Esophagus squamous epithelium (tissue), 5 donors: ENCODE results near the gene ZMAT5. TPM values are rescaled to one million over a fixed set of nuclear protein-coding genes. Genes with fewer than 3 reads are reported as not detected.

Experiments used
- DNase-seq: peaks from one replicate; lab custom pipeline; 2025; lab: John Stamatoyannopoulos, UW
- H3K27ac ChIP-seq, 4 donors: fragments of 200-600 bp; sonication (generic); one replicate each; pipeline ENCODE4 v1.5.1; 2016 to 2019; ENCODE audit warnings: mild to moderate bottlenecking in 1 of 4
- H3K27me3 ChIP-seq, 4 donors: fragments of 200-600 bp; sonication (generic); 1 replicate in 3 of 4; 2 replicates in 1 of 4; pipeline versions ENCODE4 v1.5.1 to v1.6.0; 2017 to 2021; ENCODE audit warnings: antibody characterized with exemption in 1 of 4
- H3K36me3 ChIP-seq, 3 donors: fragments of 200-600 bp; sonication (generic); one replicate each; pipeline ENCODE4 v1.5.1; 2016 to 2019
- H3K4me1 ChIP-seq, 3 donors: fragments of 200-600 bp; sonication (generic); one replicate each; pipeline ENCODE4 v1.5.1; 2017 to 2019
- H3K4me3 ChIP-seq, 4 donors: fragments of 200-600 bp; sonication (generic); 1 replicate in 3 of 4; 2 replicates in 1 of 4; pipeline ENCODE4 v1.5.1; 2016 to 2019; ENCODE audit warnings: mild to moderate bottlenecking in 2 of 4, moderate library complexity in 1 of 4
- H3K9me3 ChIP-seq, 3 donors: fragments of 200-600 bp; sonication (generic); one replicate each; pipeline ENCODE4 v1.5.1; 2016 to 2019
- CTCF ChIP-seq, 6 experiments: fragments of 450-650 bp in 4 of 6; fragments of 200-600 bp in 2 of 6; sonication (generic) in 2 of 6; IDR thresholded peaks; one replicate each; pipeline ENCODE4 v1.5.1; 2016 to 2019; ENCODE audit warnings: antibody characterized with exemption in 6 of 6, mild to moderate bottlenecking in 4 of 6, moderate library complexity in 4 of 6
- POLR2A ChIP-seq, 4 donors: fragments of 450-650 bp; IDR thresholded peaks; one replicate each; pipeline ENCODE4 v1.6.1; 2017; ENCODE audit warnings: antibody characterized with exemption in 4 of 4, mild to moderate bottlenecking in 4 of 4, moderate library complexity in 3 of 4
- WGBS, 2 donors: methylation state at CpG; one replicate each; pipeline ENCODE4 v1.1.5; 2018; 5-methylcytosine and 5-hydroxymethylcytosine counted together
- intact Hi-C: fragments of 100-400 bp; cut with DNase I; formaldehyde crosslinking; loops from one replicate; pipeline ENCODE4 v1.15.0; 2022
- total RNA-seq, 4 donors: library from RNA; depleted of rRNA; stranded (reverse); fragments of >200 nt; gene quantifications; one replicate each; pipeline ENCODE4 v1.1.0, GENCODE V29; 2016
- donor health status: DM: yes; HTN: yes; CAD: no.

Gene ZMAT5
- total RNA-seq, 4 donors from 2014 or later: 10.1 to 43.8 (median 18.1) TPM

GRCh38 chr22:29731058-29731850, 35.6 kb downstream of the ZMAT5 start:
- intact Hi-C loops: no loop called here
- Histone ChIP-seq H3K27ac (no peak overlapping the region), H3K4me3 (no peak overlapping the region), H3K27me3 (peaks cover 0 to 6% (median 0%) of the 10 kb centered on the region in 4 donors), H3K36me3 (peaks cover 0 to 12% (median 5%) of the 10 kb centered on the region in 3 donors), H3K9me3 (no peaks in the 10 kb centered on the region), H3K4me1 (peaks cover 0 to 25% (median 10%) of the 10 kb centered on the region in 3 donors)
- no peak for DNase-seq
- WGBS, 2 donors: 77 to 80% methylated on average over 12 to 15 of the region's 18 CpGs
- no peak for TF ChIP-seq POLR2A (IDR thresholded peaks at IDR 0.05)
- TF ChIP-seq CTCF (IDR thresholded peaks at IDR 0.05): no peak

GRCh38 chr22:29729161-29729560, 37.6 kb downstream of the ZMAT5 start:
- Histone ChIP-seq H3K27ac (no peak overlapping the region), H3K9me3 (no peaks in the 10 kb centered on the region), H3K27me3 (peaks cover 0 to 26% (median 0%) of the 10 kb centered on the region in 4 donors), H3K36me3 (peaks cover 0 to 12% (median 5%) of the 10 kb centered on the region in 3 donors), H3K4me1 (peaks cover 0 to 19% (median 10%) of the 10 kb centered on the region in 3 donors), H3K4me3 (no peak overlapping the region)
- no peak for DNase-seq
- intact Hi-C loops: no loop called here
- 80 to 93% methylated on average over 1 to 9 of the region's 20 CpGs for WGBS, 2 donors
- TF ChIP-seq POLR2A (IDR thresholded peaks at IDR 0.05): no peak
- TF ChIP-seq CTCF (IDR thresholded peaks at IDR 0.05): no peak

GRCh38 chr22:29727131-29727523, 39.7 kb downstream of the ZMAT5 start:
- intact Hi-C loops: no loop called here
- no peak for DNase-seq
- no peak overlapping the region for H3K4me3 ChIP-seq
- H3K9me3 ChIP-seq: no peaks in the 10 kb centered on the region
- H3K4me1 ChIP-seq: peaks cover 0 to 5% (median 0%) of the 10 kb centered on the region in 3 donors
- H3K36me3 ChIP-seq: peaks cover 0 to 12% (median 5%) of the 10 kb centered on the region in 3 donors
- WGBS, 2 donors: 21% methylated on average over 3 of the region's 17 CpGs; no CpG with 5 or more reads in 1 of the 2 donors
- H3K27me3 ChIP-seq: peaks cover 0 to 46% (median 0%) of the 10 kb centered on the region in 4 donors
- no peak overlapping the region for H3K27ac ChIP-seq
- TF ChIP-seq POLR2A (IDR thresholded peaks at IDR 0.05): no peak
- TF ChIP-seq CTCF (IDR thresholded peaks at IDR 0.05): peak in 1 of 6 experiments; percentile 17

- Histone ChIP-seq H3K4me3 (no peak overlapping the region), H3K36me3 (peaks cover 0 to 12% (median 5%) of the 10 kb centered on the region in 3 donors), H3K27ac (no peak overlapping the region), H3K27me3 (peaks cover 0 to 51% (median under 1%) of the 10 kb centered on the region in 4 donors), H3K9me3 (no peaks in the 10 kb centered on the region), H3K4me1 (peaks cover 0 to 5% (median 0%) of the 10 kb centered on the region in 3 donors)
- TF ChIP-seq CTCF (IDR thresholded peaks at IDR 0.05) (no peak), POLR2A (IDR thresholded peaks at IDR 0.05) (no peak)
- no peak for DNase-seq
- intact Hi-C loops: no loop called here
- WGBS, 2 donors: 26 to 37% methylated on average over 4 of the region's 15 CpGs
Observed at GRCh38 chr22:29726512-29727130, 40.2 kb downstream of the ZMAT5 start.

- intact Hi-C loops: no loop called here
- Histone ChIP-seq H3K4me3 (no peak overlapping the region), H3K36me3 (peaks cover 0 to 8% (median 5%) of the 10 kb centered on the region in 3 donors), H3K9me3 (no peaks in the 10 kb centered on the region), H3K27ac (no peak overlapping the region), H3K27me3 (peaks cover 1 to 56% (median 4%) of the 10 kb centered on the region in 4 donors), H3K4me1 (peaks cover 0 to 6% (median 0%) of the 10 kb centered on the region in 3 donors)
- no peak for TF ChIP-seq POLR2A (IDR thresholded peaks at IDR 0.05)
- no peak for TF ChIP-seq CTCF (IDR thresholded peaks at IDR 0.05)
- 62% methylated on average over 6 of the region's 7 CpGs; no CpG with 5 or more reads in 1 of the 2 donors for WGBS, 2 donors
- no peak for DNase-seq
Observed at GRCh38 chr22:29726106-29726505, 40.7 kb downstream of the ZMAT5 start.
